ENCODE measurements around the gene FAM117A.

The FAM117A gene

DNA sequence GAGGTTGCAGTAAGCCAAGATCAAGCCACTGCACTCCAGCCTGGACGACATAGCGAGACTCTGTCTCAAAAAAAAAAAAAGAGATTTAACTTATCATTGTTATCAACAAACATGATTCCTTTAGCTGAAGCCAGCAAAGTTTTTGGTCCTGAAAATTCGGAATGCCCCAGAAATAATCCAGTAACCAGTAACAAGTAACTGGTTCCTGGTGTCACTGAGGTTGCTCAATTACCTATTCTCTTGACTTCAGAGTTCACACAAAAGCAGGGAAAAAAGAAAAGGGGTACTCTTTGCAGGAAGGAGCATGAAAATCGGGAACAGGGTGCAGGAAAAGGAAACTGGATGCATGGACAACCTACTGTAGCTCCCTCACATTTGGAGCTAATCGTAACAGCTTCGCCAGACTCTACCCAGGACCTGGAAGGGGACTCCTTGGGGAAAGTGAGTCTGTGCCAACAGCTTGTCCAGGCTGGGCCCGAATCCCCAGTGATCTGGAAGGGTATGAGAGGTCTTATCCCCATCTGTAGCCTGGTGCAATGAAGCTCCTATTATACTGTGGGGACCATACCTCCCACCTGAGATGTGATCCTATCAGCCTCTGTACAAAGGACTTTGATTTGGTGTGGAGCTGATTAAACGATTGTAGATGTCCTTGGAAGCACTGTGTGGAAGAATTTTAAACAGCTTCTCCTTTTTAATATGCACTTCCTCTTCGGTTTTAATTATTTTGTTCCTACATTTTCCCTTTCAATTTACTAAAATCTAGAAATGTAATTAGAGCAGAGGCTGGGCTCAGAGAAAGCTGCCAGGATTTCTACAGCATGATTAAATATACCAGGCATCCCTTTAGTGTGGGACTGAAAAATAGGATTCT is 82.6 kb downstream of the FAM117A start:
- no peak for DNase-seq (ENCODE audit: low spot score)
- POLR2A ChIA-PET (ENCODE audit: low non-redundant PET), result no interaction called here
- CTCF ChIA-PET, result interaction anchor here (0.6 to 1.3 kb wide), 3 partner anchors 27 to 317 kb away, joined by 3 to 4 read pairs (median 3); no protein-coding TSS in a partner anchor
- H3K27ac ChIP-seq, result no peak overlapping the region
- TF ChIP-seq, protein P1, sequence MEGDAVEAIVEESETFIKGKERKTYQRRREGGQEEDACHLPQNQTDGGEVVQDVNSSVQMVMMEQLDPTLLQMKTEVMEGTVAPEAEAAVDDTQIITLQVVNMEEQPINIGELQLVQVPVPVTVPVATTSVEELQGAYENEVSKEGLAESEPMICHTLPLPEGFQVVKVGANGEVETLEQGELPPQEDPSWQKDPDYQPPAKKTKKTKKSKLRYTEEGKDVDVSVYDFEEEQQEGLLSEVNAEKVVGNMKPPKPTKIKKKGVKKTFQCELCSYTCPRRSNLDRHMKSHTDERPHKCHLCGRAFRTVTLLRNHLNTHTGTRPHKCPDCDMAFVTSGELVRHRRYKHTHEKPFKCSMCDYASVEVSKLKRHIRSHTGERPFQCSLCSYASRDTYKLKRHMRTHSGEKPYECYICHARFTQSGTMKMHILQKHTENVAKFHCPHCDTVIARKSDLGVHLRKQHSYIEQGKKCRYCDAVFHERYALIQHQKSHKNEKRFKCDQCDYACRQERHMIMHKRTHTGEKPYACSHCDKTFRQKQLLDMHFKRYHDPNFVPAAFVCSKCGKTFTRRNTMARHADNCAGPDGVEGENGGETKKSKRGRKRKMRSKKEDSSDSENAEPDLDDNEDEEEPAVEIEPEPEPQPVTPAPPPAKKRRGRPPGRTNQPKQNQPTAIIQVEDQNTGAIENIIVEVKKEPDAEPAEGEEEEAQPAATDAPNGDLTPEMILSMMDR (conservative IDR thresholded peaks at IDR 0.05; ENCODE audit: low read depth), result no peak

DNA sequence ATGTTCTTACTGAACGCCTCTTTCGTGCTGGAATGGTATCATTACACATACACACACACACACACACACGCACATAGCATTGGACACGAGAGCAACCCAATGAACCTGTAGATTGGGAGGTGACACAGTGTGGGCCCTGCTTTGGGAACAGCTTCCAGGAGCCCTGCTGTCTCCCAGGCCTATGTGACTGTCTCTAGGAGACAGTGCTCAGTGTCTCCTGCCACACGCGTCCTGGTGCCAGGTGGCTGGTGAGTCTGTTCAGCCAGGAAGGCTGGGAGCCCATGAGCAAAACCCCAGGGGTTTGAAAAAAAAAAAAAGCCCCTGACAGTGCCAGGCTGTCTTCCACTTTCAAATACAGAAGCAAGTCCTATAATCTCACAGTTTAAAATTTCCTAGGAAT is 83.6 kb downstream of the FAM117A start:
- CTCF ChIA-PET, result interaction anchor here (0.6 kb wide), 1 partner anchor 311 kb away, joined by 3 read pairs; no protein-coding TSS in a partner anchor
- no peak for DNase-seq (ENCODE audit: low spot score)
- H3K27ac ChIP-seq, result no peak overlapping the region
- TF ChIP-seq, protein P1 (conservative IDR thresholded peaks at IDR 0.05; ENCODE audit: low read depth), result no peak
- POLR2A ChIA-PET (ENCODE audit: low non-redundant PET), result no interaction called here

DNA sequence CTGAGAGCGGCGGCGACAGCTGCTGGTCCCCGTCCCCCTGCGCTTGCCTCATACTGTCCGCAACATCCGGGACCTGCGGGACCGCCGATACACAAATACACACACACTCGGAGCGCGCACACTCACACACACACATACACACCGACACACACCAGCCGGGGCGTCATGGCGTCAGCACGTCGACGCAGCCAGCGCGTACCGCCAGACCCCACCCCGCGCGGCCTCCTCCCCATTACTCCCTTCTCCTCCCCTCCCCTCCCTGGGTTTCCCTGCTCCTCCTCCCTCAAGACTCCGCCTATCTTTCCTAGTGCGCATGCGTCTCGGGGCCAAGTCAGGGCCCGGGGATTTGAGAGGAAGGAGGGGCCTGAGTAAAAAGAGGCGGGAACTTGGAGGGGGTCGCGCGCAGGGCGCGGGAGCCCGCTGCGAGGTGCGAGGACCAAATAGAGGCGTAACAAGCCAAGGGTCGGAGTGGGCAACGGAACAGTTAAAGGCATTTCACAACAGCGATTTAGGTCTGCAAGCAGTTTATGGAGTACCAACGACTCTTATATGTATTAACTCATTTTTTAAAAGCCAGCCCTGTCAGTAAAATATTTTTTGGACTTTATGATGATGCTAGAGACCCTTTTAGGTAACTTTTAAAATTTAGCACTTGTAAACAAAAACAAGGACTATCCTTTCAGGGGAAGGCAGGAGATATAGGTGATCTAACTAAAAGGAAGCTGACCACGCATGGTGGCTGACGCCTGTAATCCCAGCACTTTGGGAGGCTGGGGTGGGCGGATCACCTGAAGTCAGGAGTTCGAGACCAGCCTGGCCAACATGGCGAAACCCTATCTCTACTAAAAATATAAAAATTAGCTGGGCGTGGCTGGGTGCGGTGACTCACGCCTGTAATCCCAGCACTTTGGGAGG is 85.7 kb downstream of the FAM117A start, which contains the start of gene SPOP:
TSS of gene SPOP (minus strand) at position 165 of the 915 bp plus-strand sequence. CDS start 55,287 bp downstream, outside the sequence.
- CTCF ChIA-PET, result interaction anchor here (0.5 to 0.7 kb wide), 4 partner anchors 16 to 483 kb away, joined by 3 to 6 read pairs (median 3); no protein-coding TSS in a partner anchor
- peak within 1 kb of the TSS; percentile 91 for H3K27ac ChIP-seq
- DNase-seq (ENCODE audit: low spot score), result peak; percentile 99
- POLR2A ChIA-PET (ENCODE audit: low non-redundant PET), result no interaction called here
- TF ChIP-seq, protein P1 (conservative IDR thresholded peaks at IDR 0.05; ENCODE audit: low read depth), result no peak

DNA sequence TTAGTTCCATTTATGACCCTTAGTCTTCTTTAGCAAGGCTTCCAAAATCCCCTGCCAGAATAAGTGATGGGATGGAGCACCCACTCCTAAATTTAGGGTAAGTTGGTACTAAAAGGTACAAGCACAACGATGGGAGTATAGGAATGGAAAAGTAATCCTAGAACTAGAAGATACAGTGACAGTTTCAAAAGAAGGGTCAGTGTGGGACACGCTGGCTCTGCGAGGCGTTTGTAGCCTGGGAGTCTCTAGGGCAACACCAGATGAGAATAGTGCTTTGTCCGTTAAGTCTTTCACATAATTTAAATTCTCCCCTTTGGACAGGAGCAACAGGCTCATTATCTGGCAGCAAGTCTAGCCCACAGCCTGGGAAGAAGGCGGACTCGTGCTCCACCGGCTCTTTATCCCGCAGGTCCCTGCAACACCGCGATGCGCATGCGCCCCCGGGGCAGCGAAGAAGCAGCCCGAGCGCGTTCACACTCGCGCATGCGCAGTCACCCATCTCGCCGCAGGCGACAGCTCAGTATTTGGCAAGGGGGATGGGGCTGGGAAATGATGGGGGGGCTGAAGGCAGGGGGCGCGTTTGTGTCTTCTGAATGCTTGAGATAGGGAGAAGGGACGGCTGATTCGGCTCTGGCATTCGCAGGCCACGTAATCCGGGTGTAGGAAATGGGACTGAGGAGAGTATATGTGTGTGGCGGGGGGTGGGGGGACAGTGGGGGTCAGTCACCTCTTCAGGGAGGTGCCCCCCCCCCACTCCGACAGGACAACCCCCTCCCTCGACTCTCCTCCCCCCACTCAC is 86.6 kb downstream of the FAM117A start:
- TF ChIP-seq, protein P1 (conservative IDR thresholded peaks at IDR 0.05; ENCODE audit: low read depth), result no peak
- H3K27ac ChIP-seq, result peak overlapping the region; percentile 91
- DNase-seq (ENCODE audit: low spot score), result peak; percentile 98
- ChIA-PET CTCF (interaction anchor here (0.5 to 0.7 kb wide), 4 partner anchors 17 to 484 kb away, joined by 3 to 6 read pairs (median 4); no protein-coding TSS in a partner anchor), POLR2A (ENCODE audit: low non-redundant PET) (interaction anchor here (0.6 to 0.7 kb wide), 3 partner anchors 23 to 380 kb away, joined by 3 to 6 read pairs (median 6); no protein-coding TSS in a partner anchor)

DNA sequence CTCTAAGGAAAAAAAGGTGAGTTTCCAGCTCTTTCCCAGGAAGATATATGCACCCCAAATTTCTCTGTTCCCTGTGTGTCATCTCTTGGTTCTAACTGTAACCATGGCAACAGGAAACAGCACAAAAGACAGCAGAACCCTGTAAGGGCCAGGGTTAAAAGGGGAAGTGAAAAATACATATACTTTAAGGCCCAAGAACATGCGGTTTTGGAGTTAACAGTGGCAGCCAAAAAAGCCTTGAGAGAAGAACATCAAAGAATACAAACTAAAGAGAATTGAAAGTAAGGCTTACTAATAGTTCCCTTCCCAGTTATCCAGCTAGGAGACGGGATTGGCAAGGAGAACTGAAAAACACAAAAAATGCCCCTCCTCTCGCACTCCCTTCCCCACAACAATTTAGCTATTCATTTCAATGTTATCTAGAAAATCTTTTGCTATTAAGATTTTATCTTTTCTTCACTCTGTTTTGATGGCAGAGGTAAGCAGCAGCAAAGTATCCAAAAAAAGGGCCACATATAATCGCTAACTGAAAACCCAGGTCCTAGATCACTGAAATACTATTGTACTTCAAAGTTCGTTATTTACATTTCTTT is 87.6 kb downstream of the FAM117A start:
- POLR2A ChIA-PET (ENCODE audit: low non-redundant PET), result no interaction called here
- peak; percentile 20 for DNase-seq (ENCODE audit: low spot score)
- TF ChIP-seq, protein P1 (conservative IDR thresholded peaks at IDR 0.05; ENCODE audit: low read depth), result no peak
- no peak overlapping the region for H3K27ac ChIP-seq
- CTCF ChIA-PET, result no interaction called here

Data from RWPE1 (cell line).